ENCODE results near the gene PABPN1L.

The PABPN1L gene

DNA sequence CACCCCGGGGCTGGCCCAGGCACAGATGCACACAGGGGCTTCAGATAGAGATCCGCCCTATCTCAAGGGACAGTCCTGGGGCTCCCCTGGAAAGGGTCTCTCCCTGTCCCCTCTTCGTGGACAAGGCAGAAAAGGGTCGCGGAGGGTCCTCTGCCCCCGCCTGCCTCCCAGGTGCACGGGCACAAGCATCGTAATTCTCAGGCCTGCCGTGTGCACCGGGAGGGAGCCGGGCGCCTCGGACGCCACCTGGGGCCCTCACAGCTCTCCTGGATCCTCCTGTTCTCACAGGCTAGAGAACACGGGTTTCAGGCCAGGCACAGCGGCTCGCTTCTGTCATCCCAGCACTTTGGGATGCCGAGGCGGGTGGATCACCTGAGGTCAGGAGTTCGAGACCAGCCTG is 11.9 kb upstream of the PABPN1L start:
- H3K36me3 ChIP-seq (ENCODE audit: insufficient read depth, insufficient read length, low read length) = no peaks in the 10 kb centered on the region
- H3K27me3 ChIP-seq (ENCODE audit: insufficient read depth, insufficient read length) = no peaks in the 10 kb centered on the region
- TF ChIP-seq ZNF274 (IDR thresholded peaks at IDR 0.05; ENCODE audit: low read depth, low read length) = no peak
- H3K9me3 ChIP-seq (ENCODE audit: insufficient read depth, low read length) = no peaks in the 10 kb centered on the region
- no peak overlapping the region for H3K4me3 ChIP-seq (ENCODE audit: insufficient read length, low read depth)
- no peak overlapping the region for H3K9ac ChIP-seq (ENCODE audit: insufficient read length, low read depth)
- peaks cover 24% of the 10 kb centered on the region for H3K4me1 ChIP-seq (ENCODE audit: insufficient read depth, insufficient read length)
- DNase-seq (ENCODE audit: low read depth, low spot score) = no peak

DNA sequence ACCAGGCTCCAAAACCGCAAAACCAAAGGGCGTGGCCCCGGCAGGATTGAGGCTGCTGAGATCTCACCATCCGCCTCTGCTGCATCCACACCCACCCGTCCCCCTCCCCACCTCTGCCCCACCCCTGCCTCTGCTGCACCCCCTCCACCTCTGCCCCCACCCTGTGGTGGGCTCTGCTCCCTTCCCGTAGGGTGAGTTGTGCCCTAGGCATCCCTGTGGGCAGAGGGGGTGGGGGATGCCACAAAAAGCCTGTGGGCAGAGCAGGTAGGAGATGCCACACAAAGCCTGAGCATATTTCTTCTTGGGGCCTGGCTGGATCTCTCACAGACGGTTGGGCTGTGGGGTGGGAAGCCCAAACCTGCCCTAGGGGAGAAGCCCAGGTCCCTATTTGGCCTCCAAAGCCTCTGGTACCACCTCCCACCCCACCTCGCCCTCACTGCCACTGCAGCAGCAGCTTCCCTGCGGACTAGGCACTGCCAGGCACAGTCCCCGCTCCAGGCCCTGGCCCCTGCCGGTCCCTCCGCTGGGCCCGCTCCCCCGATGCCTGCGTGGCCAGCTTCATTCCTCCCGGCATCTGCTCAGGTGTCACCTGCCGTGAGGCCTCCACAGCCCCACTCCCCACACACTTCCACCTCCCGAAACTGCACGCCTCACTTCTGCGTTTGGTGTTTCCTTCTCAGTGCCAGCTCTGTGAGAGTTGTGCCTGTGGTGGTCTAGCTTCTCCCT is 11.3 kb upstream of the PABPN1L start:
- no peaks in the 10 kb centered on the region for H3K27me3 ChIP-seq (ENCODE audit: insufficient read depth, insufficient read length)
- H3K4me1 ChIP-seq (ENCODE audit: insufficient read depth, insufficient read length) = peaks cover 24% of the 10 kb centered on the region
- H3K9me3 ChIP-seq (ENCODE audit: insufficient read depth, low read length) = no peaks in the 10 kb centered on the region
- TF ChIP-seq YY1 (IDR thresholded peaks at IDR 0.05; ENCODE audit: insufficient read depth, insufficient read length) (no peak), ZNF274 (IDR thresholded peaks at IDR 0.05; ENCODE audit: low read depth, low read length) (no peak), SUZ12 (IDR thresholded peaks at IDR 0.05; ENCODE audit: extremely low read depth, insufficient read depth, insufficient read length) (no peak)
- H3K9ac ChIP-seq (ENCODE audit: insufficient read length, low read depth) = peak overlapping the region; percentile 3
- H3K36me3 ChIP-seq (ENCODE audit: insufficient read depth, insufficient read length, low read length) = no peaks in the 10 kb centered on the region
- no peak for DNase-seq (ENCODE audit: low read depth, low spot score)
- no peak overlapping the region for H3K4me3 ChIP-seq (ENCODE audit: insufficient read length, low read depth)

DNA sequence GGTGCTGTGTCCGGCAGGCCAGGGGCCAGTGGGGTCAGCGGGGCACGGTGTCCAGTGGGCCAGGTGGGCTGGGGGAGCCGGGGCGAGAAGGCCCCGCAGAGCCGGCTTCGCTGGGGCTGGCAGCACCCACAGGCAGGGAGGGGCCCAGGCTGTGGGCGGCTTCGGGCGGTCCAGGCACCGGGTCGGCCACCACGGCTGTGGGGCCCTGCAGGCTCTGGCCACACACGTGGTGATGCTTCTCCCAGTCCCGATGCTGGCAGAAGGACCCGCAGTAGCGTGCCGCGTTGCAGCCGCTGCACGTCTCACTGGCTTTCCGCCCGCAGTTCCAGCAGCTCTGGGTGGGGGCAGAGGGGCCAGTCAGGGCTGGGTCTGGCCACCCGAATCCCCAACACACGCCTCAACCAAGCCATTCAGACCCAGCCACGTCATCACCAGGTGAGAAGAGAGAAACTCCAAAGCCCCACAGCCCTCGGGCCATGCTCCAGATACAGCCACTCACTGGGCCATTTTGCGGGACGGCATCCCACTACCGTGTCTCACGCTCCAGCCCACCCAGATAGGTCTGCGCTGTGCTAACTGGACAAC is 10.6 kb upstream of the PABPN1L start:
- H3K4me3 ChIP-seq (ENCODE audit: insufficient read length, low read depth) = no peak overlapping the region
- peaks cover 19% of the 10 kb centered on the region for H3K4me1 ChIP-seq (ENCODE audit: insufficient read depth, insufficient read length)
- no peak overlapping the region for H3K9ac ChIP-seq (ENCODE audit: insufficient read length, low read depth)
- no peak for DNase-seq (ENCODE audit: low read depth, low spot score)
- no peaks in the 10 kb centered on the region for H3K36me3 ChIP-seq (ENCODE audit: insufficient read depth, insufficient read length, low read length)
- TF ChIP-seq ZNF274 (IDR thresholded peaks at IDR 0.05; ENCODE audit: low read depth, low read length) = no peak
- no peak for TF ChIP-seq SUZ12 (IDR thresholded peaks at IDR 0.05; ENCODE audit: extremely low read depth, insufficient read depth, insufficient read length)
- TF ChIP-seq YY1 (IDR thresholded peaks at IDR 0.05; ENCODE audit: insufficient read depth, insufficient read length) = no peak
- H3K9me3 ChIP-seq (ENCODE audit: insufficient read depth, low read length) = no peaks in the 10 kb centered on the region
- no peaks in the 10 kb centered on the region for H3K27me3 ChIP-seq (ENCODE audit: insufficient read depth, insufficient read length)

DNA sequence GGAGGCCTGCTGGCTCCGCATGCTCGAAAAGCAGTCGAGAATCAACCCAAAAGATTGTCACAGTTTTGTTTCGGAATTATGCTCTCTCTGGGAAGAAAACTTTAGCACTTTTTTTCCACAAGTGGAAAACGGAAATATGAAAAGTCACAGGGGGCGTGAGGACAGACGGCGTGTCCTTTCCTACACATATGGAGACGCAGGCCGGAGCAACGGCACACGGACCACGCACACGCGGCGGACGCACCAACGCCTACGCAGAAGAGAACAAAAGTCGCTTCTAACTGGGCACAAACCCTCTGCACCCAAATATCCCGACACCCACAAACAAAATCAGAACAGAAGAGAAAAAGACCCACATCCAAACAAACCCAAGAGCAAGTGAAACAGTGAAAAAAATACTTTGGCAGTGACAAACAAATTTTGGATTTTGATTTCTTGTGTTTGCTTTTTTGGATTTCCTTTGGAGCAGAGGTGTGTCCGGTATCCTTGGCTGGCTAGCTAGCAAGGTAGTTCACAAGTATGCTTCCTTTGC is 9.3 kb upstream of the PABPN1L start:
- no peaks in the 10 kb centered on the region for H3K27me3 ChIP-seq (ENCODE audit: insufficient read depth, insufficient read length)
- no peaks in the 10 kb centered on the region for H3K36me3 ChIP-seq (ENCODE audit: insufficient read depth, insufficient read length, low read length)
- TF ChIP-seq YY1 (IDR thresholded peaks at IDR 0.05; ENCODE audit: insufficient read depth, insufficient read length) = no peak
- no peak for TF ChIP-seq ZNF274 (IDR thresholded peaks at IDR 0.05; ENCODE audit: low read depth, low read length)
- no peak for TF ChIP-seq SUZ12 (IDR thresholded peaks at IDR 0.05; ENCODE audit: extremely low read depth, insufficient read depth, insufficient read length)
- H3K9me3 ChIP-seq (ENCODE audit: insufficient read depth, low read length) = no peaks in the 10 kb centered on the region
- no peak overlapping the region for H3K4me3 ChIP-seq (ENCODE audit: insufficient read length, low read depth)
- H3K9ac ChIP-seq (ENCODE audit: insufficient read length, low read depth) = no peak overlapping the region
- peaks cover 10% of the 10 kb centered on the region for H3K4me1 ChIP-seq (ENCODE audit: insufficient read depth, insufficient read length)
- no peak for DNase-seq (ENCODE audit: low read depth, low spot score)

DNA sequence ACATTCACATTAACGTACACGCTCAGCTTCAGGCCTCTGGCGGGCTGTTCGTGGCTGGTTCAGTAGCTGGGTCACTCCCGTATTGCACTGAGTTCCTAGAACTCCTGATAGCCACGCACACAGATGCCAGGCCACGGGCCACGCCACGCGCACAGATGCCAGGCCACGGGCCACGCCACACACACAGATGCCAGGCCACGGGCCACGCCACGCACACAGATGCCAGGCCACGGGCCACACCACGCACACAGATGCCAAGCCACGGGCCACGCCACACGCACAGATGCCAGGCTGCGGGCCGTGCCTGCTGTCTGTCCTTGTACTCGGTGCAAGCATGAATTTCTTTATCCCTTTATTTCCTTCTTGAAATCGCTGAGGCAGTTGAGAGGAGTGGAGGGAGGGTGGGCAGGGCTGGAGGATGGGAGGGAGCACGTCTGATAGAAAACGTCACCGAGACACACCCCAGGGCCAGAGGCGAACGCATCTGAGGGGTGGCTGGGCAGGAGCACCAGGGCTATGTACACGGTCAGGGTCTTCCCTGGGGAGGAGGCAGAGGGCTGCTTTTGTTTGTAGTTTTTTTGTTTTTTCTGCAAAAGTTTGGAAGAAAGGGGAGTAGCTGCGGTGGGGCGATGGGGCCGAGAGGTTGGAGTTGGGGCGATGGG is 8.6 kb upstream of the PABPN1L start:
- Histone ChIP-seq H3K36me3 (ENCODE audit: insufficient read depth, insufficient read length, low read length) (no peaks in the 10 kb centered on the region), H3K4me1 (ENCODE audit: insufficient read depth, insufficient read length) (peaks cover 10% of the 10 kb centered on the region), H3K9me3 (ENCODE audit: insufficient read depth, low read length) (no peaks in the 10 kb centered on the region), H3K9ac (ENCODE audit: insufficient read length, low read depth) (no peak overlapping the region), H3K4me3 (ENCODE audit: insufficient read length, low read depth) (no peak overlapping the region), H3K27me3 (ENCODE audit: insufficient read depth, insufficient read length) (no peaks in the 10 kb centered on the region)
- TF ChIP-seq SUZ12 (IDR thresholded peaks at IDR 0.05; ENCODE audit: extremely low read depth, insufficient read depth, insufficient read length) (no peak), YY1 (IDR thresholded peaks at IDR 0.05; ENCODE audit: insufficient read depth, insufficient read length) (no peak), ZNF274 (IDR thresholded peaks at IDR 0.05; ENCODE audit: low read depth, low read length) (no peak)
- no peak for DNase-seq (ENCODE audit: low read depth, low spot score)

DNA sequence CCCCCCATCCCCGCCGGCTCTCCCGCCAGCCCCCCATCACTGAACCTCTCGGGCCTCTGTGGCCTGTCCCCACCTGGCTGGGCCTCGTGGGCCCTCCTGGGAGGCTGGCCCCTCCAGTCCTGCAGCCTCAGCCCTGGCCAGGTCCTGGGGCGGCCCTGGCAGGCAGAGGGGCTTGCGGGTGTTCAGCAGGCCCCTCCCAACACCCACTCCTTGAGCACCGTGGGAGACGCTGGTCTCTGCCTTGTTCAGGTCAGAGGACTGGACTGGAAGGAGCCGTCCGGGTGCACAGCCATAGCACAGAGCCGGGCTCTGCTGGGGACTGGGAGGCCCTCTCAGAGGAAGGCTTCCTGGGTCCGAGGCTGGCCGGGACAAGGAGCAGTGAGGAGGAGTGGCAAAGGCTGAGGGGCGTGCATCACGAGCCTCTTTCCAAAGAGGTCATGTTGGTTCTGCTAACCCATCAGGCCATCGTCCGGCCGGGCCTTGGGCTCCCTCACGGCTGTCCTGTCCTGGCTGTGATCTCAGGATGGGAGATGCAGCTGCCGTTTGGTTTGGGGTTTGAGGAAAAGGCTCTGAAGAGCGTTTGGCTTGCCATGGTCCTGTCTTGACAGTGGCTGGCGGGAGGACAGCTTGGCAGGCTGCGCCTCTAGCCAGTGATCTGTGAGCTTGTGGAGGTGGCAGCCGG is 6.3 kb upstream of the PABPN1L start:
- Histone ChIP-seq H3K36me3 (ENCODE audit: insufficient read depth, insufficient read length, low read length) (no peaks in the 10 kb centered on the region), H3K4me1 (ENCODE audit: insufficient read depth, insufficient read length) (peaks cover 11% of the 10 kb centered on the region), H3K4me3 (ENCODE audit: insufficient read length, low read depth) (no peak overlapping the region), H3K9me3 (ENCODE audit: insufficient read depth, low read length) (no peaks in the 10 kb centered on the region), H3K27me3 (ENCODE audit: insufficient read depth, insufficient read length) (no peaks in the 10 kb centered on the region), H3K9ac (ENCODE audit: insufficient read length, low read depth) (no peak overlapping the region)
- DNase-seq (ENCODE audit: low read depth, low spot score) = no peak
- TF ChIP-seq SUZ12 (IDR thresholded peaks at IDR 0.05; ENCODE audit: extremely low read depth, insufficient read depth, insufficient read length) (no peak), ZNF274 (IDR thresholded peaks at IDR 0.05; ENCODE audit: low read depth, low read length) (no peak), YY1 (IDR thresholded peaks at IDR 0.05; ENCODE audit: insufficient read depth, insufficient read length) (no peak)
